Neural cell (in vitro differentiated cells): ENCODE data around the gene CCKAR. TPM values are rescaled to one million over a fixed set of nuclear protein-coding genes. Genes with fewer than 3 reads are reported as not detected.

Experiments used
- H2AFZ ChIP-seq: fragments of 200-600, 300-800 bp; sonication (generic), shearing (Covaris generic); 2 replicates; pipeline ENCODE4 v1.6.0; 2014; ENCODE audit warnings: low read depth, mild to moderate bottlenecking, antibody characterized with exemption, low read length, moderate library complexity
- H3F3A ChIP-seq: fragments of 200-600 bp; shearing (Covaris generic); 2 replicates; pipeline ENCODE4 v1.6.1; 2016; ENCODE audit warnings: mild to moderate bottlenecking, moderate library complexity, mixed read lengths, antibody characterized with exemption, low read length; ENCODE audit not compliant: insufficient read depth, poor library complexity, severe bottlenecking
- H3K27ac ChIP-seq: fragments of 200-600, 300-800 bp; sonication (generic), shearing (Covaris generic); 2 replicates; pipeline ENCODE4 v1.5.1; 2014; ENCODE audit warnings: mild to moderate bottlenecking, low read length, moderate library complexity
- H3K27me3 ChIP-seq: fragments of 300-800, 200-600 bp; sonication (generic), shearing (Covaris generic); 2 replicates; pipeline ENCODE4 v1.6.0; 2014; ENCODE audit warnings: mild to moderate bottlenecking, low read depth, low read length, moderate library complexity; ENCODE audit not compliant: insufficient read depth
- H3K36me3 ChIP-seq: fragments of 300-800, 200-600 bp; sonication (generic), shearing (Covaris generic); 2 replicates; pipeline ENCODE4 v1.5.1; 2014; ENCODE audit warnings: mild to moderate bottlenecking, antibody characterized with exemption, low read length, moderate library complexity; ENCODE audit not compliant: insufficient read depth
- H3K4me2 ChIP-seq: fragments of 300-800, 200-600 bp; sonication (generic), shearing (Covaris generic); 2 replicates; pipeline ENCODE4 v1.6.0; 2014; ENCODE audit warnings: mild to moderate bottlenecking, low read length
- H3K4me3 ChIP-seq: fragments of 300-800, 200-600 bp; sonication (generic), shearing (Covaris generic); 2 replicates; pipeline ENCODE4 v1.5.1; 2014; ENCODE audit warnings: mild to moderate bottlenecking, low read length, moderate library complexity
- H3K79me2 ChIP-seq: fragments of 200-600 bp; shearing (Covaris generic); replicated peaks from 2 replicates; pipeline ENCODE4 v1.6.0; 2014; ENCODE audit warnings: mild to moderate bottlenecking, low read length, moderate library complexity; ENCODE audit not compliant: insufficient read depth
- H3K9ac ChIP-seq: fragments of 300-800, 200-600 bp; sonication (generic), shearing (Covaris generic); 2 replicates; pipeline ENCODE4 v1.6.1; 2016; ENCODE audit warnings: mild to moderate bottlenecking, low read length, mixed read lengths
- H3K9me2 ChIP-seq: fragments of 200-600 bp; shearing (Covaris generic); 2 replicates; pipeline ENCODE4 v1.6.1; 2016; ENCODE audit warnings: mild to moderate bottlenecking, low read length, mixed read lengths; ENCODE audit not compliant: insufficient read depth
- H3K9me3 ChIP-seq: fragments of 200-600, 300-800 bp; sonication (generic), shearing (Covaris generic); 2 replicates; pipeline ENCODE4 v1.6.1; 2016; ENCODE audit warnings: mild to moderate bottlenecking, mixed run types, low read length, moderate library complexity, mixed read lengths
- H4K20me1 ChIP-seq: fragments of 200-600 bp; shearing (Covaris generic); 2 replicates; pipeline ENCODE4 v1.6.1; 2016; ENCODE audit warnings: mild to moderate bottlenecking, mixed run types; ENCODE audit not compliant: insufficient read depth
- EP300 ChIP-seq: fragments of 450-650 bp; conservative IDR thresholded peaks from 2 replicates; pipeline ENCODE4 v1.6.1; 2014; ENCODE audit warnings: antibody characterized with exemption, mild to moderate bottlenecking, moderate library complexity; ENCODE audit not compliant: poor library complexity, severe bottlenecking
- EZH2 ChIP-seq: fragments of 200-600, 300-800 bp; shearing (Covaris generic), sonication (generic); IDR thresholded peaks from 2 replicates; pipeline ENCODE4 v1.6.1; 2014; ENCODE audit warnings: antibody characterized with exemption, low read length, borderline replicate concordance, mild to moderate bottlenecking; ENCODE audit not compliant: insufficient read depth, poor library complexity, severe bottlenecking
- MXI1 ChIP-seq: fragments of 450-650 bp; conservative IDR thresholded peaks from 2 replicates; pipeline ENCODE4 v1.6.1; 2014; ENCODE audit warnings: antibody characterized with exemption, mild to moderate bottlenecking; ENCODE audit not compliant: poor library complexity, severe bottlenecking
- POLR2AphosphoS5 ChIP-seq: IDR thresholded peaks from 2 replicates; pipeline ENCODE4 v1.6.1; 2012
- RAD21 ChIP-seq: fragments of 450-650 bp; conservative IDR thresholded peaks from 2 replicates; pipeline ENCODE4 v1.6.1; 2014; ENCODE audit warnings: antibody characterized with exemption, mild to moderate bottlenecking, moderate library complexity
- SMC3 ChIP-seq: fragments of 450-650 bp; conservative IDR thresholded peaks from 2 replicates; pipeline ENCODE4 v1.6.1; 2014; ENCODE audit warnings: antibody characterized with exemption, mild to moderate bottlenecking, moderate library complexity; ENCODE audit not compliant: poor library complexity
- TAF1 ChIP-seq: IDR thresholded peaks from 2 replicates; pipeline ENCODE4 v1.6.1; 2012; ENCODE audit warnings: low read depth
- polyA plus RNA-seq: library from polyadenylated mRNA; depleted of rRNA; stranded (reverse); fragments of >200 nt; gene quantifications from 2 replicates; pipeline ENCODE4 v1.2.3, GENCODE V29; 2014
- TF ChIP-seq, protein P1 (sequence below): IDR thresholded peaks from 2 replicates; pipeline ENCODE4 v1.6.1; 2012; ENCODE audit warnings: borderline replicate concordance
- TF ChIP-seq, protein P2 (sequence below): fragments of 450-650 bp; IDR thresholded peaks from 2 replicates; pipeline ENCODE4 v1.5.1; 2014; ENCODE audit warnings: antibody characterized with exemption, mild to moderate bottlenecking, moderate library complexity; ENCODE audit not compliant: poor library complexity, severe bottlenecking

CCKAR gene
- polyA plus RNA-seq, 1 donor from 2014 or later: not detected

- Histone ChIP-seq H3K9me3 (no peaks in the 10 kb centered on the region), H3K9ac (no peak overlapping the region), H3F3A (no peaks in the 10 kb centered on the region), H3K4me2 (no peak overlapping the region), H3K4me3 (no peak overlapping the region), H3K36me3 (no peaks in the 10 kb centered on the region), H4K20me1 (no peaks in the 10 kb centered on the region), H3K27ac (no peak overlapping the region), H3K79me2 (no peaks in the 10 kb centered on the region), H2AFZ (no peak overlapping the region), H3K27me3 (no peaks in the 10 kb centered on the region), H3K9me2 (no peaks in the 10 kb centered on the region)
- no peak for TF ChIP-seq SMC3
- no peak for TF ChIP-seq TAF1
- TF ChIP-seq RAD21: no peak
- TF ChIP-seq POLR2AphosphoS5: no peak
- no peak for TF ChIP-seq MXI1
- no peak for TF ChIP-seq EP300
- TF ChIP-seq, protein P1, sequence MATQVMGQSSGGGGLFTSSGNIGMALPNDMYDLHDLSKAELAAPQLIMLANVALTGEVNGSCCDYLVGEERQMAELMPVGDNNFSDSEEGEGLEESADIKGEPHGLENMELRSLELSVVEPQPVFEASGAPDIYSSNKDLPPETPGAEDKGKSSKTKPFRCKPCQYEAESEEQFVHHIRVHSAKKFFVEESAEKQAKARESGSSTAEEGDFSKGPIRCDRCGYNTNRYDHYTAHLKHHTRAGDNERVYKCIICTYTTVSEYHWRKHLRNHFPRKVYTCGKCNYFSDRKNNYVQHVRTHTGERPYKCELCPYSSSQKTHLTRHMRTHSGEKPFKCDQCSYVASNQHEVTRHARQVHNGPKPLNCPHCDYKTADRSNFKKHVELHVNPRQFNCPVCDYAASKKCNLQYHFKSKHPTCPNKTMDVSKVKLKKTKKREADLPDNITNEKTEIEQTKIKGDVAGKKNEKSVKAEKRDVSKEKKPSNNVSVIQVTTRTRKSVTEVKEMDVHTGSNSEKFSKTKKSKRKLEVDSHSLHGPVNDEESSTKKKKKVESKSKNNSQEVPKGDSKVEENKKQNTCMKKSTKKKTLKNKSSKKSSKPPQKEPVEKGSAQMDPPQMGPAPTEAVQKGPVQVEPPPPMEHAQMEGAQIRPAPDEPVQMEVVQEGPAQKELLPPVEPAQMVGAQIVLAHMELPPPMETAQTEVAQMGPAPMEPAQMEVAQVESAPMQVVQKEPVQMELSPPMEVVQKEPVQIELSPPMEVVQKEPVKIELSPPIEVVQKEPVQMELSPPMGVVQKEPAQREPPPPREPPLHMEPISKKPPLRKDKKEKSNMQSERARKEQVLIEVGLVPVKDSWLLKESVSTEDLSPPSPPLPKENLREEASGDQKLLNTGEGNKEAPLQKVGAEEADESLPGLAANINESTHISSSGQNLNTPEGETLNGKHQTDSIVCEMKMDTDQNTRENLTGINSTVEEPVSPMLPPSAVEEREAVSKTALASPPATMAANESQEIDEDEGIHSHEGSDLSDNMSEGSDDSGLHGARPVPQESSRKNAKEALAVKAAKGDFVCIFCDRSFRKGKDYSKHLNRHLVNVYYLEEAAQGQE: no peak
- TF ChIP-seq, protein P2, sequence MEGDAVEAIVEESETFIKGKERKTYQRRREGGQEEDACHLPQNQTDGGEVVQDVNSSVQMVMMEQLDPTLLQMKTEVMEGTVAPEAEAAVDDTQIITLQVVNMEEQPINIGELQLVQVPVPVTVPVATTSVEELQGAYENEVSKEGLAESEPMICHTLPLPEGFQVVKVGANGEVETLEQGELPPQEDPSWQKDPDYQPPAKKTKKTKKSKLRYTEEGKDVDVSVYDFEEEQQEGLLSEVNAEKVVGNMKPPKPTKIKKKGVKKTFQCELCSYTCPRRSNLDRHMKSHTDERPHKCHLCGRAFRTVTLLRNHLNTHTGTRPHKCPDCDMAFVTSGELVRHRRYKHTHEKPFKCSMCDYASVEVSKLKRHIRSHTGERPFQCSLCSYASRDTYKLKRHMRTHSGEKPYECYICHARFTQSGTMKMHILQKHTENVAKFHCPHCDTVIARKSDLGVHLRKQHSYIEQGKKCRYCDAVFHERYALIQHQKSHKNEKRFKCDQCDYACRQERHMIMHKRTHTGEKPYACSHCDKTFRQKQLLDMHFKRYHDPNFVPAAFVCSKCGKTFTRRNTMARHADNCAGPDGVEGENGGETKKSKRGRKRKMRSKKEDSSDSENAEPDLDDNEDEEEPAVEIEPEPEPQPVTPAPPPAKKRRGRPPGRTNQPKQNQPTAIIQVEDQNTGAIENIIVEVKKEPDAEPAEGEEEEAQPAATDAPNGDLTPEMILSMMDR: no peak
- no peak for TF ChIP-seq EZH2
Measured at GRCh38 chr4:26463386-26463785, 26.9 kb downstream of the CCKAR start.

GRCh38 chr4:26462874-26463273, 27.4 kb downstream of the CCKAR start:
- no peaks in the 10 kb centered on the region for H3K36me3 ChIP-seq
- no peak overlapping the region for H3K4me3 ChIP-seq
- no peaks in the 10 kb centered on the region for H3K79me2 ChIP-seq
- H3K9ac ChIP-seq: no peak overlapping the region
- no peaks in the 10 kb centered on the region for H3K9me2 ChIP-seq
- H4K20me1 ChIP-seq: no peaks in the 10 kb centered on the region
- no peak overlapping the region for H2AFZ ChIP-seq
- H3K9me3 ChIP-seq: no peaks in the 10 kb centered on the region
- H3K4me2 ChIP-seq: no peak overlapping the region
- H3K27me3 ChIP-seq: no peaks in the 10 kb centered on the region
- H3K27ac ChIP-seq: no peak overlapping the region
- no peaks in the 10 kb centered on the region for H3F3A ChIP-seq
- no peak for TF ChIP-seq MXI1
- TF ChIP-seq, protein P2: no peak
- TF ChIP-seq EZH2: no peak
- no peak for TF ChIP-seq RAD21
- no peak for TF ChIP-seq EP300
- TF ChIP-seq, protein P1: no peak
- TF ChIP-seq POLR2AphosphoS5: no peak
- no peak for TF ChIP-seq TAF1
- no peak for TF ChIP-seq SMC3
